IMR-90 (cell line): ENCODE results near the gene CD101. TPM values are rescaled to one million over a fixed set of nuclear protein-coding genes. Genes with fewer than 3 reads are reported as not detected.

Experiments
- ATAC-seq: fragments of 200-7000 bp; cut with Tn5 transposase; 2 replicates; pipeline ENCODE4 v1.9.1; 2020; ENCODE audit warnings: low read depth, mild to moderate bottlenecking, moderate library complexity
- BruUV-seq: library from RNA; stranded (reverse); fragments of 400-500 nt; replicated peaks from 2 replicates; lab custom pipeline; 2021; lab: Mats Ljungman, UMichigan
- CTCF ChIA-PET: fragments of 300-600 bp; formaldehyde crosslinking; extraction: SDS; loops from one replicate; lab custom pipeline; 2021; ENCODE audit warnings: antibody characterized with exemption; lab: Yijun Ruan, JAX
- POLR2A ChIA-PET: fragments of 300-600 bp; sonication (Branson Sonifier 250); formaldehyde crosslinking; loops from one replicate; lab custom pipeline; 2022; ENCODE audit warnings: antibody characterized with exemption; ENCODE audit not compliant: unreplicated experiment; lab: Charles Lee
- DNase-seq: peaks from one replicate; pipeline ENCODE4 v3.0.0; 2013
- H2AFZ ChIP-seq: replicated peaks from 2 replicates; pipeline ENCODE3; 2013; ENCODE audit warnings: low read length, mild to moderate bottlenecking; ENCODE audit not compliant: poor library complexity
- H2AK5ac ChIP-seq: 2 replicates; pipeline ENCODE4 v1.6.1; 2013; ENCODE audit warnings: low read depth, low read length, inconsistent platforms
- H2AK9ac ChIP-seq: replicated peaks from 2 replicates; pipeline ENCODE3; 2013; ENCODE audit warnings: mild to moderate bottlenecking, low read depth, low read length, moderate library complexity; ENCODE audit not compliant: poor library complexity
- H2BK120ac ChIP-seq: 2 replicates; pipeline ENCODE4 v1.6.1; 2013; ENCODE audit warnings: low read depth, low read length, inconsistent platforms
- H2BK15ac ChIP-seq: 3 replicates; pipeline ENCODE4 v1.6.1; 2013; ENCODE audit warnings: low read depth, low read length, inconsistent platforms
- H2BK20ac ChIP-seq: 2 replicates; pipeline ENCODE4 v1.6.1; 2013; ENCODE audit warnings: low read depth, mild to moderate bottlenecking, inconsistent platforms, low read length, moderate library complexity
- H2BK5ac ChIP-seq: 2 replicates; pipeline ENCODE4 v1.6.1; 2013; ENCODE audit warnings: mild to moderate bottlenecking, low read depth, low read length, inconsistent platforms; ENCODE audit not compliant: poor library complexity, severe bottlenecking
- H3K14ac ChIP-seq: replicated peaks from 2 replicates; pipeline ENCODE4 v1.6.1; 2013; ENCODE audit warnings: low read depth, low read length, inconsistent platforms
- H3K18ac ChIP-seq: 2 replicates; pipeline ENCODE4 v1.6.1; 2013; ENCODE audit warnings: low read depth, low read length, control low read depth
- H3K23ac ChIP-seq: 2 replicates; pipeline ENCODE4 v1.6.1; 2013; ENCODE audit warnings: low read depth, low read length, inconsistent platforms
- H3K27ac ChIP-seq: 2 replicates; pipeline ENCODE4 v1.5.1; 2013; ENCODE audit warnings: mild to moderate bottlenecking, control low read depth, low read length; ENCODE audit not compliant: insufficient read depth
- H3K27me3 ChIP-seq: 2 replicates; pipeline ENCODE4 v1.6.1; 2013; ENCODE audit warnings: low read length; ENCODE audit not compliant: control insufficient read depth, insufficient read depth
- H3K36me3 ChIP-seq: 2 replicates; pipeline ENCODE4 v1.6.1; 2013; ENCODE audit warnings: low read length, mixed read lengths; ENCODE audit not compliant: control insufficient read depth, insufficient read depth
- H3K4ac ChIP-seq: 2 replicates; pipeline ENCODE4 v1.6.1; 2013; ENCODE audit warnings: low read depth, low read length, inconsistent platforms
- H3K4me1 ChIP-seq: 2 replicates; pipeline ENCODE4 v1.6.1; 2013; ENCODE audit warnings: low read length, mixed read lengths; ENCODE audit not compliant: control insufficient read depth, insufficient read depth
- H3K4me2 ChIP-seq: 2 replicates; pipeline ENCODE4 v1.6.1; 2013; ENCODE audit warnings: low read depth, mild to moderate bottlenecking, control low read depth, low read length, moderate library complexity
- H3K4me3 ChIP-seq: 2 replicates; pipeline ENCODE4 v1.5.1; 2013; ENCODE audit warnings: low read depth, mild to moderate bottlenecking, control low read depth, low read length, moderate library complexity; ENCODE audit not compliant: insufficient read depth
- H3K56ac ChIP-seq: 2 replicates; pipeline ENCODE4 v1.6.1; 2013; ENCODE audit warnings: low read length, inconsistent platforms; ENCODE audit not compliant: insufficient read depth; ENCODE audit errors: extremely low read depth
- H3K79me1 ChIP-seq, 2 experiments: 2 replicates each; pipeline ENCODE4 v1.6.1; 2013; ENCODE audit warnings: low read length in 2 of 2, inconsistent platforms in 1 of 2, low read depth in 1 of 2
- H3K9ac ChIP-seq: 2 replicates; pipeline ENCODE4 v1.6.1; 2013; ENCODE audit warnings: low read depth, low read length, control low read depth
- H3K9me1 ChIP-seq: 2 replicates; pipeline ENCODE4 v1.6.1; 2013; ENCODE audit warnings: low read length, inconsistent platforms; ENCODE audit not compliant: insufficient read depth
- H3K9me3 ChIP-seq: 2 replicates; pipeline ENCODE4 v1.6.1; 2013; ENCODE audit warnings: low read length; ENCODE audit not compliant: control insufficient read depth, insufficient read depth
- H4K20me1 ChIP-seq: 2 replicates; pipeline ENCODE4 v1.6.1; 2013; ENCODE audit warnings: low read length, inconsistent platforms; ENCODE audit not compliant: insufficient read depth
- H4K5ac ChIP-seq: 2 replicates; pipeline ENCODE4 v1.6.1; 2013; ENCODE audit warnings: mild to moderate bottlenecking, low read depth, low read length, control low read depth
- H4K8ac ChIP-seq, 2 experiments: 2 replicates each; pipeline ENCODE4 v1.6.1; 2013; ENCODE audit warnings: low read depth in 2 of 2, low read length in 2 of 2, control low read depth in 1 of 2, inconsistent platforms in 1 of 2
- H4K91ac ChIP-seq: 2 replicates; pipeline ENCODE4 v1.6.1; 2013; ENCODE audit warnings: low read depth, low read length, inconsistent platforms; ENCODE audit not compliant: insufficient read depth
- BHLHE40 ChIP-seq: fragments of 150-350 bp; IDR thresholded peaks from 2 replicates; pipeline ENCODE4 v1.6.1; 2016; ENCODE audit warnings: mild to moderate bottlenecking, low read depth, low read length
- CEBPB ChIP-seq: IDR thresholded peaks from 2 replicates; pipeline ENCODE4 v1.6.1; 2012; ENCODE audit warnings: low read depth, low read length, improper control_type of control experiment
- CTCF ChIP-seq: conservative IDR thresholded peaks from 2 replicates; pipeline ENCODE4 v1.5.1; 2012; ENCODE audit warnings: mild to moderate bottlenecking, low read depth, low read length, improper control_type of control experiment
- ELK1 ChIP-seq: fragments of 150-350 bp; IDR thresholded peaks from 2 replicates; pipeline ENCODE4 v1.6.1; 2016; ENCODE audit warnings: low read depth, mild to moderate bottlenecking, low read length, moderate library complexity, borderline replicate concordance
- FOS ChIP-seq: fragments of 150-350 bp; IDR thresholded peaks from 2 replicates; pipeline ENCODE4 v1.6.1; 2016; ENCODE audit warnings: low read depth, low read length
- MAFK ChIP-seq: IDR thresholded peaks from 2 replicates; pipeline ENCODE4 v1.6.1; 2012; ENCODE audit warnings: low read depth, low read length, improper control_type of control experiment
- MAZ ChIP-seq: IDR thresholded peaks from 2 replicates; pipeline ENCODE4 v1.6.1; 2012; ENCODE audit warnings: low read depth, mild to moderate bottlenecking, low read length, improper control_type of control experiment, moderate library complexity, borderline replicate concordance
- MXI1 ChIP-seq: IDR thresholded peaks from 2 replicates; pipeline ENCODE4 v1.6.1; 2012; ENCODE audit warnings: low read depth, mild to moderate bottlenecking, low read length, moderate library complexity, borderline replicate concordance
- NFE2L2 ChIP-seq: fragments of 150-350 bp; IDR thresholded peaks from 2 replicates; pipeline ENCODE4 v1.6.1; 2016; ENCODE audit warnings: low read depth, mild to moderate bottlenecking, low read length
- POLR2A ChIP-seq: IDR thresholded peaks from 2 replicates; pipeline ENCODE4 v1.6.1; 2012; ENCODE audit warnings: mild to moderate bottlenecking, low read depth, low read length
- RAD21 ChIP-seq: IDR thresholded peaks from 2 replicates; pipeline ENCODE4 v1.6.1; 2012; ENCODE audit warnings: low read length, improper control_type of control experiment
- RCOR1 ChIP-seq: IDR thresholded peaks from 2 replicates; pipeline ENCODE4 v1.6.1; 2012; ENCODE audit warnings: mild to moderate bottlenecking, low read length, improper control_type of control experiment; ENCODE audit not compliant: insufficient replicate concordance
- RFX5 ChIP-seq: IDR thresholded peaks from 2 replicates; pipeline ENCODE4 v1.8.0; 2012; ENCODE audit warnings: low read depth, mild to moderate bottlenecking, low read length, moderate library complexity
- WGBS, 2 experiments: methylation state at CpG; one replicate each; pipeline versions ENCODE4 v1.1.5 to v1.1.7; 2013; ENCODE audit warnings: missing lambda C conversion rate in 2 of 2; ENCODE audit not compliant: insufficient read length in 1 of 2; ENCODE audit errors: extremely low coverage in 2 of 2; 5-methylcytosine and 5-hydroxymethylcytosine counted together
- dilution Hi-C: fragments of 300-500 bp; cut with HindIII; formaldehyde crosslinking; loops from one replicate; pipeline ENCODE4 v1.14.3; 2018; ENCODE audit warnings: low sequenced_read_pairs; ENCODE audit not compliant: unreplicated experiment
- in situ Hi-C: fragments of 300-500 bp; cut with MboI; formaldehyde crosslinking; loops from 3 replicates; pipeline ENCODE4 v1.14.3; 2019; ENCODE audit warnings: low sequenced_read_pairs, inconsistent platforms, mixed read lengths
- intact Hi-C: fragments of 100-400 bp; cut with micrococcal nuclease; formaldehyde crosslinking; loops from 2 replicates; pipeline ENCODE4 v1.10.0; 2022
- polyA plus RNA-seq, 3 experiments: library from polyadenylated mRNA; depleted of rRNA; stranded (reverse); fragments of >200 nt; gene quantifications; 2 replicates each; pipeline ENCODE4 v1.2.3, GENCODE V29; 2012; ENCODE audit warnings: low replicate concordance in 1 of 3
- total RNA-seq: library from RNA; depleted of rRNA; stranded (reverse); fragments of >200 nt; gene quantifications from 2 replicates; pipeline ENCODE4 v1.2.3, GENCODE V29; 2012
- TF ChIP-seq, protein P1 (sequence below): fragments of 150-350 bp; IDR thresholded peaks from 2 replicates; pipeline ENCODE4 v1.6.1; 2017; ENCODE audit warnings: mild to moderate bottlenecking, antibody characterized with exemption, low read length, low read depth

CD101 gene
- total and polyA plus RNA-seq, 2 of the 4 experiments (the other 2 are of a cell fraction): not detected

DNA sequence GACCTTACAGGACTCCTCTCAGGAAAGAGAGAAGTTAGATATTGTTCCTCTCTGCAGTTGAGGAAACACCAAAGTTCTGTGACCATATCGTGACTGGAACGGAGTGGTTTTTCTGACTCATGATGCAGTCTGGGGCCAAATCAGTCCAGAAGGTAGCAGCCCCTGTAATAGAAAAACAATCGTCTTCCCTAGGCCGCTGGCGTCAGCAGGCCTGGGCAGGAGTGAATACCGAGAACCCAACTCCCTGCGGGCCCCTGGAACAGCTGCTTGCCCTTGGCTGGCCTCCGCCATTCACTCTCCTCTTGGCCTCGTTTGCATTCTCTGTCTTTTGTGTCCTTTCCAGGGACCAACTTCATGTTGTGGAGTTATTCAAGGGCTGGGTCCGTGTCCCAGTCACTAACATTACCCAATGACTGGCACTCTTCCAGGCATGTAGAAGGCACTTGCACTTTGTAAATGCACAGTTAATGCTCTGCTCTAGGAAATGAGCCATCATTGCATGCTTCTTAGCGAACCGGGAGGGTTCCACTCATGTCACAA lies 10.9 kb upstream of the CD101 start:
- Histone ChIP-seq H2AK5ac (no peak overlapping the region), H3K36me3 (no peaks in the 10 kb centered on the region), H3K23ac (no peak overlapping the region), H4K20me1 (no peaks in the 10 kb centered on the region), H2BK20ac (no peak overlapping the region), H3K9me1 (no peaks in the 10 kb centered on the region), H4K8ac (no peak overlapping the region), H3K4ac (no peak overlapping the region), H2BK15ac (no peak overlapping the region), H3K27me3 (no peaks in the 10 kb centered on the region), H3K27ac (no peak overlapping the region), H2AK9ac (peak overlapping the region; percentile 79), H2BK5ac (no peak overlapping the region), H4K5ac (no peak overlapping the region), H2AFZ (no peak overlapping the region), H3K9ac (no peak overlapping the region), H3K14ac (no peak overlapping the region), H3K4me2 (no peak overlapping the region), H4K91ac (no peak overlapping the region), H3K4me1 (no peaks in the 10 kb centered on the region), H3K18ac (no peak overlapping the region), H3K56ac (no peak overlapping the region), H3K79me1 (no peaks in the 10 kb centered on the region), H3K9me3 (no peaks in the 10 kb centered on the region), H3K4me3 (no peak overlapping the region), H2BK120ac (no peak overlapping the region)
- TF ChIP-seq NFE2L2: no peak
- TF ChIP-seq CTCF: no peak
- no peak for TF ChIP-seq RFX5
- TF ChIP-seq POLR2A: no peak
- no peak for TF ChIP-seq MXI1
- no peak for TF ChIP-seq MAFK
- no peak for TF ChIP-seq FOS
- TF ChIP-seq, protein P1, sequence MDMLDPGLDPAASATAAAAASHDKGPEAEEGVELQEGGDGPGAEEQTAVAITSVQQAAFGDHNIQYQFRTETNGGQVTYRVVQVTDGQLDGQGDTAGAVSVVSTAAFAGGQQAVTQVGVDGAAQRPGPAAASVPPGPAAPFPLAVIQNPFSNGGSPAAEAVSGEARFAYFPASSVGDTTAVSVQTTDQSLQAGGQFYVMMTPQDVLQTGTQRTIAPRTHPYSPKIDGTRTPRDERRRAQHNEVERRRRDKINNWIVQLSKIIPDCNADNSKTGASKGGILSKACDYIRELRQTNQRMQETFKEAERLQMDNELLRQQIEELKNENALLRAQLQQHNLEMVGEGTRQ: no peak
- no peak for TF ChIP-seq MAZ
- no peak for TF ChIP-seq RAD21
- TF ChIP-seq BHLHE40: no peak
- no peak for TF ChIP-seq RCOR1
- TF ChIP-seq ELK1: no peak
- no peak for TF ChIP-seq CEBPB
- BruUV-seq: no TSS peak
- CTCF ChIA-PET: no interaction called here
- ATAC-seq (no peak), DNase-seq (peak; percentile 43)
- dilution Hi-C loops (no loop called here), intact Hi-C loops (no loop called here), in situ Hi-C loops (no loop called here)
- WGBS, 2 experiments: 40% methylated on average over 1 of the region's 12 CpGs; no CpG with 5 or more reads in 1 of the 2 experiments
- POLR2A ChIA-PET: no interaction called here
